Pons (tissue), 1 donor: ENCODE results near the gene RADIL.

Experiments
- DNase-seq: peaks from one replicate; pipeline ENCODE4 v3.0.0-alpha.2; 2016; ENCODE audit warnings: low spot score

Gene RADIL

GRCh38 chr7:4882169-4883032 is 1.1 kb downstream of the RADIL start:
- DNase-seq, result peak; percentile 43

- DNase-seq, result no peak
Measured at GRCh38 chr7:4880218-4880617, 3.3 kb downstream of the RADIL start.

DNA sequence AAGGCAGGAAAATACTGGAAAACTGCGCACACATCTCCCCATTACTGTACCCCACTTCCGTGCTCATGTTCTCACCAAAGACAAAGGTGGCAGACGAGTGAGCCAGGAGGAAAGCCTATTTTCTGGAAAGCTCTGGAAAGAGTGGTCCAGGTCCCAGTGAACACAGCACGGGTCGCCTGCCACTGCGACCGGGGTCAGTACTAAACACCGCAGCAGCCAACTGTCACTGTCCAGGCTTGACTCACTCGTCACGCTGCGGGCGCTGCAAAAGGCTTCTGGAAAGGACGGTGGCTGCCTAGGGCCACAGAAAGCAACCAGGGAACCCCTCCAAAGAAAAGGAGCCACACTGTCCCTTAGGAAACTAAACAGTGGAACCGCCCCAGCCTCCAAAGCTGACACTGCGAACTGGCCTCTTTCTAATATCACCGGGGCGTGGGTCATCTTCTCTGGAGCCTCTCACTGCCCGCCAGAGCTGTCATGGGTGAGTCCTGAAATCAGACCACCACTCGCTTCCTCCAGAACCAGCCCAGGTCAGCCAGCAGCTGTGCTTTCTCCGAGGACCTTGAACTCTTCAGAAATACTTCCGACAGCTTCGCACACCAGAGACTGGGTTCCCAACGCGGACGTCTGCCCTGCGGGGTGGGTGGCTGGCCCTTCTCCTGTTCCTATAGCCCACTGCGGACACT is 4.0 kb downstream of the RADIL start:
- DNase-seq, result no peak

DNA sequence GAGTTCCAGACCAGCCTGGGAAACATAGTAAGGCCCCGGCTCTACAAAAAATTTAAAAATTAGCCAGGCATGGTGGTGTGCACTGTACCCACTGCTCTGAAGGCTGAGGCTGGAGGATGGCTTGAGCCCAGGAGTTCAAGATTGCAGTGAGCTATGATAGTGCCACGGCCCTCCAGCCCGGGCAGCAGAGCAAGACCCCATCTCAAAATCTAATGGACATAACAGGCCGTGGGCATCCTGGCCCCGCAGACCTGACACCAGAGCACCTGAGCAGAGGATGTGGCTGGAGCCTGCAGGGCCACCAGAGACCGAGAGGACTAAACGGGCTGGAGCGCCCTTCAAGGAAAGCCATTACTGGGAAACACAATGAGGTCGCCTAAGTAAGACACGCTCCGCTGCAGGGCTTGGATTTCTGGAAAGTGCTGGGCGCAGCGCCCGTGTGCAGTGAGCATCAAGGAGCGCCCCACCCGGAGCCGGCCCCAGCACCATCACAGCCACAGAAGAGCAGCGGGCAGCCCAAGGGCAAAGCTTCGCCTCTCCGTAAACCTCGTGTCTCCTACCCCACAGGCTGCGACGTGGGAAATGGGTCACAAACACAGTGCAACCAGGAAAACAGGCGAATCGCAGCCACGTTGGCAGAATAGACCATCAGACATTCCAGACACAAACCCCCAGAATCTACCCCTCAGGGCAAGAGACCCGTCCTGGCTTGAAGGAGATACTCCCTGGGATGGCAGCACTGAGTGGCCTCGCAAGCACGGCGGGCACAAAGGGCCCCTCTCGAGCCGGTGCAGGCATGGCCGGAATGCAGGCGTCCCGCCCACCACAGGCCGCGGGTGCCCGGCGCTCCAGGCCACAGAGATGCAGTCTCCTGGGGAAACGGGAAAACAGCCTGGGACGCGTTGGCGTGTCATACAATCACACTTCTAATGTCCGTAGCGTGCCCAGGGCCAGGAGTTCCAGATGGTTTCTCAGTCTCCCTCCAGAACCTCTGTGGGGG is 4.9 kb downstream of the RADIL start:
- DNase-seq, result peak; percentile 5

GRCh38 chr7:4876586-4876985 is 6.9 kb downstream of the RADIL start:
- DNase-seq, result no peak

DNA sequence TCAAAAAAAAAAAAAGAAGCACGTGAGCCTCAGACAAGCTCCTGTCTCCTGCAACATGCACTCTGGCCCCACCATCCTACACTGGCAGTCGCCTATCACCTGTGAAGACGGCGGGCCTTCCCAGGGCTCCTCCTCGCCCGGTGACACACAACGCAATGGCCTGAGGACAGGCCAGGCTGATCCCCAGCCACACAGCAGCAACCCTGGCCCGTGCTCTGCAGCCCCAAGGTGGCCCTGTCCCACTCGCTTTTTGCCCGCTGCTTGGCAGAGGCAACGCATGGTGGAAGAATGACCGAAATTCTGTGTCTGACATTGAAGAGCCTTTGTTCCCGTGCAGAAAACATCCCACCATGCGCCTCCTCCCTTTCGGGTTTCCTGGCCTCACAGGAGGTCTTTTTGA is 8.1 kb downstream of the RADIL start:
- DNase-seq, result no peak

DNA sequence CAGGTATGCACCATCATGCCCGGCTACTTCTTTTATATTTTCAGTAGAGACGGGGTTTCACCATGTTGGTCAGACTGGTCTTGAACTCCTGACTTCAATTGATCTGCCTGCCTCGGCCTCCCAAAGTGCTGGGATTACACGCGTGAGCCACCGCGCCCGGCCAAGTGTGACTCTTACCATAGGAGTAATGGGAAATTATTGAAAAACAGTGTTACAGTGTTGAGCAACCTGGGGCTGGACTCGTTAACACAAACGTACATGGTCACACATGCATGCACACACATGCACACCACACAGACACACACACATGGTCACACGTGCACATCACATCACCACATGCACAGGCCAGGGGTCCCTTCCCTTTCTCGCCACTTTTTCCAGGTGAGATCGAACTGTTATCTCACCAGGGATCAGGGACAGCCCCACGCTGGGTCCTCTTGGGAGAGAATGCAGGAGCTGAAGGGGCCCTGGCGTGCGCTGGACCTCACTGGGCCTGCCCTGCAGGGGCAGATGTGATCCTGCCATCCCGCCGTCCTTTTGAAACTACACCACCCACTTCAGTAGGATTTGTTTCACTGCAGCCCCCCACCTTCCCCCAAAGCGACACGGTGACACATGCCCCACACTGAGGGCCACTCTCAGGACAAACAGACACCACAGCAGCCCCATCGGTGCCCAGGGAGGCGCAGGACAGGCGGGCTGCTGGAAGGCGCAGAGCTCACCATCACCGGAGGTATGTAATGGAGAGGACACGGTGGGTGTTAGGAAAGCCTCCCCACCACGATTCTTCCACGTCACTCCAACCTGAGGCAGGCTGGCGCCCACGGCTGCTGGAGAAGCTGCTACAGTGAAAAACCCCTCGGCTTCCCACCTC is 10.2 kb downstream of the RADIL start:
- no peak for DNase-seq

- DNase-seq, result no peak
Measured at GRCh38 chr7:4871930-4872675, 11.4 kb downstream of the RADIL start.

DNA sequence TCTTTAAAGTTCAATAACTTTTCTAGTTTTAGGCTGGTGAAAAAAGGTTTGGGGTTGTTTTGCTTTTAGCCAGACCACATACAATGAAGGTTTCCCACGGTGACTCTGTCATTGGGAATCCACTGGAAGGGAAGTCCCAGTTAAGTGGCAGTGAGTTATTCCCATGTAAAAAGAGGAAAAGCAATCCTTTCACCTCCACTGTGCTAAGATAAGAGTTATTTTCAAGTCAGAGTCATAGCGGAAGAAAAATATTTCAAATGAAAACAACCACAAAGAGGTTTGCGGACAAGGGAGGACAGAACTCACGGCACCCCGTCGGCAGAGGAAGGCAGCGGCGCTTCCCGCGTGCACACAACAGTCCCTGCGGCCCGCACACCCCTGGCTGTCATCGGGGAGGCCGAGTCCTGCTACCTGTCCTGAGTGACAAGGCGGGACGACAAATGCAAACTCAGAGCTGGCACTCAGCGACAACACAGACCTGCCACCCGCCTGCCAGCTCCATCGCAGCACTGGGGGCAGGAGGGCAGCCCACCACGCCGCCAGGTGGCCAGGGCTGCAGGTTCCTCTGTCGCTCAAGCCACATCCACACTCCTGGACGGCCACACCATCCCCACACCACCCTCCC is 12.3 kb downstream of the RADIL start:
- no peak for DNase-seq

GRCh38 chr7:4868493-4868892 is 15.0 kb downstream of the RADIL start:
- DNase-seq, result no peak

DNA sequence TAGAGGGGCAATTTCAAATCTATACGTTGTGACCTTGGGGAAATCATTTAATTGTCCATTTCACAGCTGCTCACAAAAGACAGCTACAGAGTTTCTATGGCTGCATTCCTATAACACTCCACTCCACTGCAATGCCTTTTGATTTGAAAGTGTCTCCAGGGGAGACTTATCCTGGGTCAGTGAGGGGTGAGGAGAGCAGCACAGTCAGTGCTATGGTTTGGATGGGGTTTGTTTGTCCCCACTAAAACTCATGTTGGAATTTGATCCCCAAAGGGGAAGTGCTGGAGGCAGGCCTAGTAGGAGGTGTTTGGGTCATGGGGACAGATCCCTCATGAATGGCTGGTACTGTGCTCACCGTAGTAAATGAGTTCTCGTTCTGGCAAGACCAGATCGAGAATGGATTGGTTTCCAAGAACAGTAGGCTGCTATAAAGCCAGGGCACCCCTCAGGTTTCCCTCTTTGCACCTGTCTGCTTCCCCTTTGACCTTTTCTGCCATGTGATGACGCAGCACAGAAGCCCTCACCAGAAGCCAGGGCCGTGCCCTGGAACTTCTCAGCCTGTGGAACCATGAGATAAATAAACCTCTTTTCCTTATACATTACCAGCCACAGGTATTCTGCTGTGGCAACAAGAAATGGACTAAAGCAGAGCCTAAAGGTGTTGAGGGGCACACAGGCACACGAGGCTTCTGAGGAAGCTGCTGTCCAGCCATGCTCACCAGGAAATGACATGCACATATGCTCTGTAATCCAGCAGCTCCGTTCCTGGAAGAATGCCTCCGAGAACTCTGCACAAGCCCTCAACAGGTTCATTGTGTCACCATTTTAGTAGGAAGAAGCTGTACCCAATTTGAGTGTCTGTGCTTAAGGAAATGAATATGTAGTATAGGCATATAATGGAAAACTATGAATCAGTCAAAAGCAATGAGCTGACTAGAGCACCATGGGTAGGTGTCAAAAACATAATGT is 16.7 kb downstream of the RADIL start:
- DNase-seq, result no peak

DNA sequence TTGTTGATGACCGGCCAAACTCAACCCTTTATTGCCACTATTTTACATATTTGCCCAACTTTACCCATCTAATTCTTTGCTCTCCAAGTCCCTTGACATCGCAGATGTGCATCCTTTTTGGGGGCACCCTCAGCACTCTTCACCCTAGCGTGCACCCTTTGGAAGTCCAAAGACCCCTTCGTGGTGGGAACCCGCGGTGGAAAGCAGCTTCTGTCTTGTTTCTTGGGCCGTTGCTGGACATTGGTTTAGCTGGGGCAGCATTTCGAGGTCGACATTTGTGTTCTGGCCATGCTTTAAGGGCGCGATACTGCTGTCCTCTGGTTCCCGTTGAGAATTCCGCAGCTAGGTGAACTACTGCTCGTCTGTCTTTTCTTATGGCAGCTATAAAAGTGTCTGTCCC is 21.4 kb downstream of the RADIL start:
- no peak for DNase-seq

DNA sequence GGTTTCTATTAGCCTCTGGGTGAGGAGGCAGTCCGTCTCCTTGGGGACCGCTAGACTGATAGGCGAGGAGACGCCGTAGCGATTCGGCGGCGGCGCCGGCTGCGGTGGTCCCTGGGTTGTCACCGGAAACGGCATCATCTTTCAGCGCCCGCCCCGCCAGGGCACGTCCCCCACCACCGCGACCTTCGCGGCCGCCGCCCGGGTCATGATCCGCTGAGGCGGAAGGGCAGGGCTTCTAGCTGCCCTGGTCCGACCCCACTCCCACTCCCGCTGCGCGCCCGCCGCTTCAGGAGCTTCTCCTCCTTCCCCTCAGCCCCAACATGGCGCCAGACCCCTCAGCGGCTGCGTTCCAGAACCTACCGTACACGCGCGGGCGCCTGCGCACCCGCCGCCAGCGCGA is 21.8 kb downstream of the RADIL start, which contains the start of gene PAPOLB:
PAPOLB (minus strand) TSS at position 358 of the 400 bp plus-strand sequence; CDS start at position 138, 220 bp downstream.
- no peak for DNase-seq

GRCh38 chr7:4861227-4861626 is 22.3 kb downstream of the RADIL start:
- no peak for DNase-seq

GRCh38 chr7:4857189-4857588 is 26.3 kb downstream of the RADIL start:
- DNase-seq, result no peak

GRCh38 chr7:4856336-4857057 is 27.0 kb downstream of the RADIL start:
- no peak for DNase-seq

DNA sequence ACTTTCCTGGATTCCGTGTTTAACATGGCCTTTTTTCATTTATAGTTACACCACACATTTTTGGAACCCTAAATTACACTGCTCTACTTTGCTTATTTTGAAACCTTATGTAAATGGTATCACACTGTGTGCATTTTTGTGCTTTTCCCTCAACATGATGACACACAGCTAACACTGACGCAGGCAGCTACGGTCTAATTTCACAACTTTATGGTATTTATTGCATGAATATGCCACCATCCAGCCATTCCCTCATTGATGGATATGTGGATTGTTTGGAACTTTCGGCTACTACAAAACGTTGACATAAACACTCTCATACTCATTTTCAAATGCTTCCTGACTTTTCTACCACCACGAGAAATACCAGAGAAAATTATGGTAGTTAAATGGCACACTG is 28.6 kb downstream of the RADIL start:
- no peak for DNase-seq
